SK-N-SH (cell line): Measurements from ENCODE around the gene FOXP1. TPM values are rescaled to one million over a fixed set of nuclear protein-coding genes. Genes with fewer than 3 reads are reported as not detected.

ENCODE experiments used
- CTCF ChIA-PET: fragments of 300-600, 350-600 bp; formaldehyde crosslinking; extraction: SDS; loops from one replicate; lab custom pipeline; 2021; lab: Yijun Ruan, JAX
- POLR2A ChIA-PET: fragments of 350-600 bp; sonication (Branson Sonifier 250); formaldehyde crosslinking; extraction: SDS; loops from one replicate; lab custom pipeline; 2020; ENCODE audit warnings: antibody characterized with exemption, inconsistent platforms; lab: Yijun Ruan, JAX
- DNase-seq: peaks from one replicate; pipeline ENCODE4 v3.0.0; 2012
- H2AFZ ChIP-seq: fragments of 200-600 bp; sonication (generic); 2 replicates; pipeline ENCODE4 v1.8.1; 2016; ENCODE audit warnings: antibody characterized with exemption, mild to moderate bottlenecking, low read depth
- H3F3A ChIP-seq: fragments of 200-600 bp; sonication (generic); replicated peaks from 2 replicates; pipeline ENCODE3; 2016; ENCODE audit warnings: antibody characterized with exemption, mild to moderate bottlenecking; ENCODE audit not compliant: insufficient read depth
- H3K27ac ChIP-seq, 2 experiments: fragments of 200-500 bp in 1 of 2; fragments of 200-600 bp in 1 of 2; sonication (Bioruptor generic) in 1 of 2; sonication (generic), shearing (Covaris generic) in 1 of 2; 2 replicates each; pipeline versions ENCODE4 v1.5.1 to v1.6.1; 2014 to 2016; ENCODE audit warnings: low read depth in 2 of 2, inconsistent platforms in 1 of 2, low read length in 1 of 2, mild to moderate bottlenecking in 1 of 2, mixed read lengths in 1 of 2
- H3K27me3 ChIP-seq: fragments of 200-600 bp; sonication (generic), shearing (Covaris generic); 2 replicates; pipeline ENCODE4 v1.6.1; 2016; ENCODE audit warnings: mixed run types; ENCODE audit not compliant: insufficient read depth
- H3K36me3 ChIP-seq, 2 experiments: fragments of 200-500 bp in 1 of 2; fragments of 200-600 bp in 1 of 2; sonication (Bioruptor generic) in 1 of 2; sonication (generic) in 1 of 2; replicated peaks in 1 of 2; 2 replicates each; pipeline versions ENCODE3 to v1.5.1; 2014 to 2016; ENCODE audit warnings: low read length in 1 of 2, mild to moderate bottlenecking in 1 of 2; ENCODE audit not compliant: insufficient read depth in 2 of 2, control insufficient read depth in 1 of 2
- H3K4me1 ChIP-seq, 2 experiments: fragments of 200-500 bp in 1 of 2; fragments of 200-600 bp in 1 of 2; sonication (Bioruptor generic) in 1 of 2; sonication (generic), shearing (Covaris generic) in 1 of 2; 2 replicates each; pipeline versions ENCODE4 v1.5.1 to v1.6.1; 2014 to 2016; ENCODE audit warnings: low read depth in 1 of 2, low read length in 1 of 2, mixed run types in 1 of 2; ENCODE audit not compliant: insufficient read depth in 2 of 2, control insufficient read depth in 1 of 2
- H3K4me2 ChIP-seq: fragments of 200-600 bp; sonication (generic), shearing (Covaris generic); 2 replicates; pipeline ENCODE4 v1.6.1; 2017; ENCODE audit warnings: mixed run types
- H3K4me3 ChIP-seq, 2 experiments: fragments of 200-500 bp in 1 of 2; fragments of 200-600 bp in 1 of 2; sonication (Bioruptor generic) in 1 of 2; sonication (generic), shearing (Covaris generic) in 1 of 2; 2 replicates each; pipeline versions ENCODE4 v1.5.1 to v1.8.1; 2014 to 2016; ENCODE audit warnings: low read depth in 2 of 2, inconsistent platforms in 1 of 2, low read length in 1 of 2, mild to moderate bottlenecking in 1 of 2, mixed read lengths in 1 of 2, moderate library complexity in 1 of 2
- H3K79me2 ChIP-seq: fragments of 200-600 bp; sonication (generic); 2 replicates; pipeline ENCODE4 v1.8.1; 2017; ENCODE audit warnings: mild to moderate bottlenecking; ENCODE audit not compliant: insufficient read depth
- H3K9ac ChIP-seq: fragments of 200-600 bp; sonication (generic); 2 replicates; pipeline ENCODE4 v1.6.1; 2017; ENCODE audit warnings: mixed run types
- H3K9me2 ChIP-seq: fragments of 200-600 bp; sonication (generic); 2 replicates; pipeline ENCODE4 v1.6.1; 2017; ENCODE audit warnings: mixed run types
- H3K9me3 ChIP-seq: fragments of 200-600 bp; sonication (generic); 2 replicates; pipeline ENCODE4 v1.6.1; 2017; ENCODE audit warnings: mixed run types, mild to moderate bottlenecking, moderate library complexity
- H4K20me1 ChIP-seq: fragments of 200-600 bp; sonication (generic); 2 replicates; pipeline ENCODE4 v1.6.1; 2017; ENCODE audit warnings: mild to moderate bottlenecking, mixed run types; ENCODE audit not compliant: insufficient read depth
- CHD2 ChIP-seq: fragments of 150-350 bp; IDR thresholded peaks from 2 replicates; pipeline ENCODE4 v1.6.1; 2018; ENCODE audit warnings: low read length; ENCODE audit not compliant: partially characterized antibody
- EZH2phosphoT487 ChIP-seq: fragments of 200-600 bp; sonication (generic); IDR thresholded peaks from 2 replicates; pipeline ENCODE4 v1.6.1; 2017; ENCODE audit warnings: low read depth, mixed run types, mild to moderate bottlenecking, antibody characterized with exemption, moderate library complexity, borderline replicate concordance
- FOSL2 ChIP-seq: IDR thresholded peaks from 2 replicates; pipeline ENCODE4 v1.4.0; 2012; ENCODE audit warnings: low read depth, mild to moderate bottlenecking, moderate library complexity, borderline replicate concordance
- JUND ChIP-seq: IDR thresholded peaks from 2 replicates; pipeline ENCODE4 v1.4.0; 2012
- MXI1 ChIP-seq: IDR thresholded peaks from 2 replicates; pipeline ENCODE4 v1.6.1; 2012; ENCODE audit warnings: mild to moderate bottlenecking, low read depth, low read length, improper control_type of control experiment
- NFIC ChIP-seq: IDR thresholded peaks from 2 replicates; pipeline ENCODE4 v1.4.0; 2012; ENCODE audit warnings: borderline replicate concordance
- NRF1 ChIP-seq: IDR thresholded peaks from 2 replicates; pipeline ENCODE4 v1.6.1; 2012; ENCODE audit warnings: low read depth, mild to moderate bottlenecking, low read length
- RFX5 ChIP-seq: IDR thresholded peaks from 2 replicates; pipeline ENCODE4 v1.6.1; 2012; ENCODE audit warnings: mild to moderate bottlenecking, improper control_type of control experiment, low read length
- WGBS: methylation state at CpG from one replicate; pipeline ENCODE4 v1.1.6; 2017; ENCODE audit warnings: low lambda C conversion rate; 5-methylcytosine and 5-hydroxymethylcytosine counted together
- polyA plus RNA-seq, 3 experiments: library from polyadenylated mRNA; depleted of rRNA; stranded (reverse); fragments of >200 nt; gene quantifications; 2 replicates each; pipeline ENCODE4 v1.2.3, GENCODE V29; 2012
- TF ChIP-seq, protein P1 (sequence below): IDR thresholded peaks from 2 replicates; pipeline ENCODE4 v1.6.1; 2012; ENCODE audit warnings: mild to moderate bottlenecking, low read depth, low read length, moderate library complexity
- TF ChIP-seq, protein P2 (sequence below): IDR thresholded peaks from 2 replicates; pipeline ENCODE4 v1.4.0; 2012; ENCODE audit warnings: low read depth

The FOXP1 gene
- polyA plus RNA-seq, 1 of the 3 experiments (the other 2 are of a cell fraction) = 8.8 TPM

DNA sequence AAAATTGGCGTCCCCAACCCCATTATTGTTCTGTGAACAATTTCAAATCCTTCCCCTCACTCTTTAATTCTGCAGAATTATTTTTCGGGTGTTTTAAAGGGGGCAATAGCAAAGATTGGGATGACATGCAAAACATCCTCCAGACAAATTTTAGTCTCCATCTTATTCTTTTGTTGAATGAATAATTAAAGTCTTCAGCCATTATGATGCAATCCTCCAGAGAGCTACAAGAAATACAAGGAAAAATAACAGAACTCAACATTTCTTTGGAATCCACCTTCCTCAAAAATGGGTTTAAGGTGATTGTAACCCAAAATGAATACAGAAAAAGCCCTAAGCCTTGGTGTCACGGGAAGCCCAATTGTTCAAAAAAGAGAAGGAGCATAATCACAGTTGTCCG lies 49.9 kb downstream of the FOXP1 start (continued):
- TF ChIP-seq, protein P1, sequence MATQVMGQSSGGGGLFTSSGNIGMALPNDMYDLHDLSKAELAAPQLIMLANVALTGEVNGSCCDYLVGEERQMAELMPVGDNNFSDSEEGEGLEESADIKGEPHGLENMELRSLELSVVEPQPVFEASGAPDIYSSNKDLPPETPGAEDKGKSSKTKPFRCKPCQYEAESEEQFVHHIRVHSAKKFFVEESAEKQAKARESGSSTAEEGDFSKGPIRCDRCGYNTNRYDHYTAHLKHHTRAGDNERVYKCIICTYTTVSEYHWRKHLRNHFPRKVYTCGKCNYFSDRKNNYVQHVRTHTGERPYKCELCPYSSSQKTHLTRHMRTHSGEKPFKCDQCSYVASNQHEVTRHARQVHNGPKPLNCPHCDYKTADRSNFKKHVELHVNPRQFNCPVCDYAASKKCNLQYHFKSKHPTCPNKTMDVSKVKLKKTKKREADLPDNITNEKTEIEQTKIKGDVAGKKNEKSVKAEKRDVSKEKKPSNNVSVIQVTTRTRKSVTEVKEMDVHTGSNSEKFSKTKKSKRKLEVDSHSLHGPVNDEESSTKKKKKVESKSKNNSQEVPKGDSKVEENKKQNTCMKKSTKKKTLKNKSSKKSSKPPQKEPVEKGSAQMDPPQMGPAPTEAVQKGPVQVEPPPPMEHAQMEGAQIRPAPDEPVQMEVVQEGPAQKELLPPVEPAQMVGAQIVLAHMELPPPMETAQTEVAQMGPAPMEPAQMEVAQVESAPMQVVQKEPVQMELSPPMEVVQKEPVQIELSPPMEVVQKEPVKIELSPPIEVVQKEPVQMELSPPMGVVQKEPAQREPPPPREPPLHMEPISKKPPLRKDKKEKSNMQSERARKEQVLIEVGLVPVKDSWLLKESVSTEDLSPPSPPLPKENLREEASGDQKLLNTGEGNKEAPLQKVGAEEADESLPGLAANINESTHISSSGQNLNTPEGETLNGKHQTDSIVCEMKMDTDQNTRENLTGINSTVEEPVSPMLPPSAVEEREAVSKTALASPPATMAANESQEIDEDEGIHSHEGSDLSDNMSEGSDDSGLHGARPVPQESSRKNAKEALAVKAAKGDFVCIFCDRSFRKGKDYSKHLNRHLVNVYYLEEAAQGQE = no peak
- TF ChIP-seq MXI1 (no peak), NRF1 (no peak), RFX5 (no peak), EZH2phosphoT487 (no peak)

DNA sequence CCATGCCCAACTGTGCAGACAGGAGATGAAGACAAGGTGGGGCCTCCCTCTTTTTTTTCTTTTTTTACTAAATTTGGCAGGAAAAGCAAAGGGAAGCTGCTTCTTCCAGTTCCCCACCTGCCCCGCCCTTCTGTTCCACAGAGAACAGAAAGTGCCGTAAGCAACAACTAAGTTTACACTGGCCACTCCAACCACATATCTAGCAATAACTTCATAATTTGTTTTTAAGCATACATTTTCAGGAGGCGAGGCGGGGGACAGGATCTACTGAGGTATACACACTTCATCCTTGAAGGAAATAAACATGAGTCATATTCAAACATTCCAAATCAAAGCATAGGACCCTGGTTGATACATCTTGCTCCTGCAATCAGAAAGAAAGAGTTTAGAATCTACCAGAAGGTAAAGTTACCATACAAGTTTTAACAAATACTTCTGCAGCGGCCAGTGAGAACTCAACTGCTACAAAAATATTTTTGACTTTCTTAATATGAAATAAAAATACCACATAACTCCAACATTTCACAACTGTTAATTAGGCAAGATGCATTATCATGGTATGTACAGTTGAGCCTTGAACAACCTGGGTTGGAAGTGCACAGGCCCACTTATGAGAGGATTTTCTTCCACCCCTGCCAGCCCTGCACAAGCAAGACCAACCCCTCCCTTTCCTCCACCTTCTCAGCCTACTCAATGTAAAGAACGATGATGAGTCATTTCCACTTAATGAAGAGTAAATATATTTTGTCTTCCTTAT lies 50.7 kb downstream of the FOXP1 start:
- TF ChIP-seq CHD2 = no peak
- TF ChIP-seq NFIC = no peak
- TF ChIP-seq NRF1 = no peak
- TF ChIP-seq JUND = no peak
- TF ChIP-seq, protein P2, sequence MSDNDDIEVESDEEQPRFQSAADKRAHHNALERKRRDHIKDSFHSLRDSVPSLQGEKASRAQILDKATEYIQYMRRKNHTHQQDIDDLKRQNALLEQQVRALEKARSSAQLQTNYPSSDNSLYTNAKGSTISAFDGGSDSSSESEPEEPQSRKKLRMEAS = no peak
- peak; percentile 9; the same call in 1 of the 2 replicates for TF ChIP-seq FOSL2
- Histone ChIP-seq H3K4me1 (peaks cover 5 to 20% of the 10 kb centered on the region in 2 experiments), H3K4me3 (no peak overlapping the region), H3K9me3 (no peaks in the 10 kb centered on the region), H3K9ac (no peak overlapping the region; the same call in 1 of the 2 replicates), H3K27me3 (no peaks in the 10 kb centered on the region), H3K4me2 (0 out of 2 replicates have a peak overlapping the region, but pooled peaks have one; percentile 18), H3K27ac (peak overlapping the region; percentile 30 to 38), H4K20me1 (no peaks in the 10 kb centered on the region), H3K9me2 (no peaks in the 10 kb centered on the region), H3K36me3 (peaks cover 0 to 3% of the 10 kb centered on the region in 2 experiments), H3K79me2 (peaks cover 84% of the 10 kb centered on the region), H3F3A (peaks cover 36% of the 10 kb centered on the region), H2AFZ (no peak overlapping the region)
- POLR2A ChIA-PET = no interaction called here
- DNase-seq = no peak
- CTCF ChIA-PET = interaction anchor here (0.7 kb wide), 1 partner anchor 40 kb away, joined by 3 read pairs; no protein-coding TSS in a partner anchor
- WGBS = 71% methylated on average over 6 of the region's 6 CpGs
